ENCODE measurements around the gene PRICKLE2.

PRICKLE2 gene

GRCh38 chr3:64088408-64089205, 136.7 kb downstream of the PRICKLE2 start (continued):
- TF ChIP-seq PRDM10 (tag by site-specific recombination; IDR thresholded peaks at IDR 0.05) (peak; percentile 68), ZBTB8A (tag by site-specific recombination; IDR thresholded peaks at IDR 0.05) (0 out of 2 replicates have a peak, but pooled peaks have one; percentile 10), GLIS1 (tag by site-specific recombination; IDR thresholded peaks at IDR 0.05) (peak; percentile 42; the same call in 1 of the 2 replicates), ZNF677 (tag by site-specific recombination; IDR thresholded peaks at IDR 0.05) (no peak), TCF7L2 (IDR thresholded peaks at IDR 0.05; ENCODE audit: borderline replicate concordance, low read depth, low read length) (peak; percentile 57; the same call in 1 of the 2 replicates), ZSCAN23 (tag by site-specific recombination; IDR thresholded peaks at IDR 0.05) (peak; percentile 41; the same call in 1 of the 2 replicates), BCL6B (tag by site-specific recombination; IDR thresholded peaks at IDR 0.05) (peak; percentile 73), PRDM6 (tag by site-specific recombination; IDR thresholded peaks at IDR 0.05) (peak; percentile 80), BCL11A (tag by site-specific recombination; IDR thresholded peaks at IDR 0.05; ENCODE audit: low read depth) (0 out of 2 replicates have a peak, but pooled peaks have one; percentile 41), SP7 (tag by site-specific recombination; IDR thresholded peaks at IDR 0.05) (peak; percentile 63), ZNF133 (tag by site-specific recombination; IDR thresholded peaks at IDR 0.05) (no peak)

- no peaks in the 10 kb centered on the region for H3K36me3 ChIP-seq (ENCODE audit: control insufficient read depth in 2 of 2, insufficient read depth in 1 of 2, low read length in 2 of 2)
- H3K4me1 ChIP-seq (ENCODE audit: control insufficient read depth, insufficient read depth, low read length) = peaks cover 6% of the 10 kb centered on the region
- no peak overlapping the region for H3K27ac ChIP-seq (ENCODE audit: extremely low read depth, low read depth, low read length)
- TF ChIP-seq ZNF549 (tag by site-specific recombination; IDR thresholded peaks at IDR 0.05) (peak; percentile 56; the same call in 1 of the 2 replicates), TCF7L2 (IDR thresholded peaks at IDR 0.05; ENCODE audit: borderline replicate concordance, low read depth, low read length) (no peak), PRDM4 (tag by site-specific recombination; IDR thresholded peaks at IDR 0.05) (no peak)
- POLR2A ChIA-PET = no interaction called here
- CTCF ChIA-PET = no interaction called here
- H3K4me3 ChIP-seq (ENCODE audit: low read depth, low read length) = no peak overlapping the region
- no peaks in the 10 kb centered on the region for H3K9me3 ChIP-seq (ENCODE audit: control insufficient read depth, insufficient read depth, low read depth, low read length)
These were observed 138.6 kb downstream of the PRICKLE2 start for GRCh38 chr3:64086479-64087252.

Data from HEK293 (cell line).